ENCODE data around the gene KCNH8.

DNA sequence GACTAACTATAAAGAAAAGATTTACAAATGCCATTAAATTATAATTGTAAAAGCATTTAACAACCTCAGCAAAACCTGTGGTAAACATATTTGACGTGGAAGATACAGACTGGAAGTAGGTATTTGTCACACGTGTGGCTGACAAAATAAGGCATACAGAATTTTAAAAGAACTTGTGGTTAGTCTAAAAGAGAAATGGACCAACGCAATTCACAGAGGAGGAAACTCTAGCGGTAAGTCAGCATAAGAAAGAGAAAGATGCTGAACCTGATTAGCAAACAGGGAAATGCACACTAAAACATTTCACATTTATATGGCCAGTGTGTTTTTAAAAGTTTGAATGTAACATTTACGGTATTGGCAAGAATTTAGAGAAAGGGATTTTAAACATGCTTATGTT lies 35.3 kb downstream of the KCNH8 start:
- TF ChIP-seq, protein P1, sequence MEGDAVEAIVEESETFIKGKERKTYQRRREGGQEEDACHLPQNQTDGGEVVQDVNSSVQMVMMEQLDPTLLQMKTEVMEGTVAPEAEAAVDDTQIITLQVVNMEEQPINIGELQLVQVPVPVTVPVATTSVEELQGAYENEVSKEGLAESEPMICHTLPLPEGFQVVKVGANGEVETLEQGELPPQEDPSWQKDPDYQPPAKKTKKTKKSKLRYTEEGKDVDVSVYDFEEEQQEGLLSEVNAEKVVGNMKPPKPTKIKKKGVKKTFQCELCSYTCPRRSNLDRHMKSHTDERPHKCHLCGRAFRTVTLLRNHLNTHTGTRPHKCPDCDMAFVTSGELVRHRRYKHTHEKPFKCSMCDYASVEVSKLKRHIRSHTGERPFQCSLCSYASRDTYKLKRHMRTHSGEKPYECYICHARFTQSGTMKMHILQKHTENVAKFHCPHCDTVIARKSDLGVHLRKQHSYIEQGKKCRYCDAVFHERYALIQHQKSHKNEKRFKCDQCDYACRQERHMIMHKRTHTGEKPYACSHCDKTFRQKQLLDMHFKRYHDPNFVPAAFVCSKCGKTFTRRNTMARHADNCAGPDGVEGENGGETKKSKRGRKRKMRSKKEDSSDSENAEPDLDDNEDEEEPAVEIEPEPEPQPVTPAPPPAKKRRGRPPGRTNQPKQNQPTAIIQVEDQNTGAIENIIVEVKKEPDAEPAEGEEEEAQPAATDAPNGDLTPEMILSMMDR (IDR thresholded peaks at IDR 0.05; ENCODE audit: low read depth, low read length) = no peak
- no peak for TF ChIP-seq POLR2A (IDR thresholded peaks at IDR 0.05; ENCODE audit: extremely low read depth, insufficient read length)
